ENCODE measurements around the gene SNUPN.

The SNUPN gene

GRCh38 chr15:75625542-75626347, at the start of gene SNUPN:
Gene SNUPN (minus strand): TSS chr15:75625725. CDS start chr15:75621051, 4,674 bp downstream.
- DNase-seq, result peak; percentile 97

- DNase-seq, result no peak
These were observed 48.8 kb upstream of the SNUPN start for GRCh38 chr15:75674366-75674765.

- no peak for DNase-seq
These were observed 48.1 kb upstream of the SNUPN start for GRCh38 chr15:75673426-75674235.

- no peak for DNase-seq
These were observed 47.3 kb upstream of the SNUPN start for GRCh38 chr15:75672646-75673425.

GRCh38 chr15:75671730-75672602, 46.4 kb upstream of the SNUPN start:
- DNase-seq, result no peak

GRCh38 chr15:75669879-75670212, 44.3 kb upstream of the SNUPN start:
- DNase-seq, result no peak

GRCh38 chr15:75669191-75669878, 43.8 kb upstream of the SNUPN start:
- no peak for DNase-seq

- DNase-seq, result no peak
These were observed 41.4 kb upstream of the SNUPN start for GRCh38 chr15:75666823-75667501.

GRCh38 chr15:75663931-75664421, 38.5 kb upstream of the SNUPN start:
- DNase-seq, result no peak

- DNase-seq, result no peak
These were observed 37.4 kb upstream of the SNUPN start for GRCh38 chr15:75662823-75663519.

GRCh38 chr15:75661756-75662140, 36.2 kb upstream of the SNUPN start:
- no peak for DNase-seq

GRCh38 chr15:75661100-75661755, 35.7 kb upstream of the SNUPN start:
- DNase-seq, result no peak

- DNase-seq, result no peak
These were observed 34.6 kb upstream of the SNUPN start for GRCh38 chr15:75659928-75660645.

- no peak for DNase-seq
These were observed 33.7 kb upstream of the SNUPN start for GRCh38 chr15:75659141-75659771.

- DNase-seq, result no peak
These were observed 31.3 kb upstream of the SNUPN start for GRCh38 chr15:75656813-75657212.

- no peak for DNase-seq
These were observed 30.8 kb upstream of the SNUPN start for GRCh38 chr15:75656331-75656730.

GRCh38 chr15:75655931-75656330, 30.4 kb upstream of the SNUPN start:
- DNase-seq, result no peak

GRCh38 chr15:75654201-75654907, 28.8 kb upstream of the SNUPN start:
- no peak for DNase-seq
